ENCODE measurements around the gene CDC42BPG. TPM values are rescaled to one million over a fixed set of nuclear protein-coding genes. Genes with fewer than 3 reads are reported as not detected.
A peak's percentile ranks its signal among the peaks of the same experiment; 100 is the strongest.

The CDC42BPG gene
- total RNA-seq, 1 donor from 2014 or later = not detected

DNA sequence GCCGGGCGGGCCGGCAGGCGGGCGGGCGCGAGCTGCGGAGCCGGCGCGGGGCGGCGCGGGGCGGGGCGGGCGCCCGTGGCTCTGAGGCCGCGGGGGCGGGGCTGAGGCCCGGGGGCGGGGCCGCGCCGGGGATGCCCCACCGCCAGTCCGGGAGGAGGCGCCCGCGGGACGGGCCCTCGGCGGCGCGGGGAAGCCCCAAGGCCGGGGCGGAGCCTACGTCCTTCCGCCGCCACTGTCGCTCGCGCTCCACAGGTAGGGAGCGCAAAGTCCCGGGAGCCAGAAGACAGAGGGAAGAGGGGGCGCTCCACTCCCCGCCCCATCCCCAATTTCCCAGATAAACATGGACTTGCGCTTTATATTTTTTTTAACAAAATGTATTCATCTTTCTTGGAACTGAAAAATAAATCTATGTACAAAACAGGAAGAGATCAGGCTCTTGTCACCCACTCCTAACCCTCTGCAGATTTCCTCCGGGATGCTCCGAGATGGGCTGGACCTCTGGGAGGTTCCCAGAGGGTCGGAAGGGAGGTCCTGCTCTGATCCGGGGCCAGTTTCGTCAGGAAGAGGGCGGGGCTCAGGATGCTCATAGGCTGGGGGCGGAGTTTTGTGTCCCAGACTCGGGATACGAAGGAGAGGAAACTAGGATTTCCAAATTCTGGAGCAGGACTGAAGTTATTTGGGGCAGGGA is 41.2 kb downstream of the CDC42BPG start, which contains the start of gene MAP4K2:
Gene MAP4K2, minus strand, starts transcription at position 57 of the 688 bp plus-strand sequence. CDS start 65 bp downstream, outside the sequence.
- peak within 1 kb of the TSS; percentile 65 to 80 for H3K4me3 ChIP-seq
- H3K36me3 ChIP-seq = peaks cover 8 to 29% of the 10 kb centered on the region in 2 donors
- no peaks in the 10 kb centered on the region for H3K27me3 ChIP-seq
- H3K27ac ChIP-seq = peak within 1 kb of the TSS; percentile 91 to 94
- H3K9me3 ChIP-seq = no peaks in the 10 kb centered on the region
- H3K4me1 ChIP-seq = peaks cover 8 to 18% of the 10 kb centered on the region in 2 donors
- TF ChIP-seq, protein P1, sequence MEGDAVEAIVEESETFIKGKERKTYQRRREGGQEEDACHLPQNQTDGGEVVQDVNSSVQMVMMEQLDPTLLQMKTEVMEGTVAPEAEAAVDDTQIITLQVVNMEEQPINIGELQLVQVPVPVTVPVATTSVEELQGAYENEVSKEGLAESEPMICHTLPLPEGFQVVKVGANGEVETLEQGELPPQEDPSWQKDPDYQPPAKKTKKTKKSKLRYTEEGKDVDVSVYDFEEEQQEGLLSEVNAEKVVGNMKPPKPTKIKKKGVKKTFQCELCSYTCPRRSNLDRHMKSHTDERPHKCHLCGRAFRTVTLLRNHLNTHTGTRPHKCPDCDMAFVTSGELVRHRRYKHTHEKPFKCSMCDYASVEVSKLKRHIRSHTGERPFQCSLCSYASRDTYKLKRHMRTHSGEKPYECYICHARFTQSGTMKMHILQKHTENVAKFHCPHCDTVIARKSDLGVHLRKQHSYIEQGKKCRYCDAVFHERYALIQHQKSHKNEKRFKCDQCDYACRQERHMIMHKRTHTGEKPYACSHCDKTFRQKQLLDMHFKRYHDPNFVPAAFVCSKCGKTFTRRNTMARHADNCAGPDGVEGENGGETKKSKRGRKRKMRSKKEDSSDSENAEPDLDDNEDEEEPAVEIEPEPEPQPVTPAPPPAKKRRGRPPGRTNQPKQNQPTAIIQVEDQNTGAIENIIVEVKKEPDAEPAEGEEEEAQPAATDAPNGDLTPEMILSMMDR (IDR thresholded peaks at IDR 0.05) = peak in 1 of 3 experiments; percentile 15
- intact Hi-C loops (cut with DNase I) = loop anchor here (1.0 to 10.0 kb wide), 3 partner anchors 24 to 281 kb away; partner anchors contain the start of genes CDCA5 and ZFPL1
- peak; percentile 51 to 95 for DNase-seq (ENCODE audit: low spot score in 2 of 2)

DNA sequence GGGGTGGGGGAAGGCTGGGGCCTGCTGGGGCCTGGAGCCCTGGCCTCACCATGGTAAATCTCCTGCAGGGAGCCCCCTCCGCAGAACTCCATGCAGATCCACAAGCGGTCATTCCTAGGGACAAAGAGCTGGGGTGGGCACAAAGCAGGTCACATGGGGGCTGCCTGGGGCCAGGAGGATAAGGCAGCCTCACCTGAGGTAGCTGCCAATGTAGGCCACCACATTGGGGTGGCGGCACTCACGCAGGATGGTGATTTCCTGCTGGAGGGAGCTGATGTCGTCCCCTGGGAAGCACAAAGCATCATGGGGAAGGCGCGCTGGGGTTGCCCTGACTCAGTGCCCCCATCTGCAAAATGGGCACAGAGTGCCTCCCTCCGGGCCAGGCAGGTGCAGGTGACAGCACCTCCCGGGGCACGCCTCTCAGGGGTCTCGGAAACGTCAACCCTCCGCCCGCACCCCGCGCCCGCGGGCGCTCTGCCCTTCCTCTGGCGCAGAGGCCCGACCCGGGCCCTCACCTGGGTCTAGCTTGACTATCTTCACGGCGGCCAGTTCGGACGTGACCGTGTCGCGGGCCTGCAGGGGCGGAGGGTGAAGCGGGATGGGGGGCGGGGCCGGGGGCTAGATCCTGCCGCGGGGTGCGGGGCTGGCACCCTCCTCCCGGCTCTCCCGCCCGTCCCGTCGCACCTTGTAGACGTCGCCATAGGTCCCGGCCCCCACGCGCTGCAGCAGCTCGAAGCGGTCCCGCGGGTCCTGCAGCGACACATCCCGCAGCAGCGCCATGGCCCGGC is 41.9 kb downstream of the CDC42BPG start:
- H3K36me3 ChIP-seq = peaks cover 7 to 28% of the 10 kb centered on the region in 2 donors
- H3K4me1 ChIP-seq = peaks cover 8 to 18% of the 10 kb centered on the region in 2 donors
- DNase-seq (ENCODE audit: low spot score in 2 of 2) = no peak
- peak overlapping the region; percentile 65 to 80 for H3K4me3 ChIP-seq
- intact Hi-C loops (cut with DNase I) = loop anchor here (1.0 to 10.0 kb wide), 3 partner anchors 23 to 282 kb away; partner anchors contain the start of genes CDCA5 and ZFPL1
- H3K27ac ChIP-seq = peak overlapping the region; percentile 73 to 76
- no peaks in the 10 kb centered on the region for H3K9me3 ChIP-seq
- TF ChIP-seq, protein P1 (IDR thresholded peaks at IDR 0.05) = no peak
- no peaks in the 10 kb centered on the region for H3K27me3 ChIP-seq

GRCh38 chr11:64801561-64802369 is 42.7 kb downstream of the CDC42BPG start:
- H3K36me3 ChIP-seq = peaks cover 5 to 28% of the 10 kb centered on the region in 2 donors
- H3K4me1 ChIP-seq = peaks cover 8 to 18% of the 10 kb centered on the region in 2 donors
- TF ChIP-seq, protein P1 (IDR thresholded peaks at IDR 0.05) = no peak
- DNase-seq (ENCODE audit: low spot score in 2 of 2) = no peak
- H3K4me3 ChIP-seq = peak overlapping the region in 1 of 2 donors; percentile 65
- intact Hi-C loops (cut with DNase I) = loop anchor here (2.0 to 10.0 kb wide), 2 partner anchors 59 to 283 kb away; partner anchors contain the start of genes CDCA5 and ZFPL1
- H3K9me3 ChIP-seq = no peaks in the 10 kb centered on the region
- H3K27me3 ChIP-seq = no peaks in the 10 kb centered on the region
- H3K27ac ChIP-seq = peak overlapping the region; percentile 73 to 76

DNA sequence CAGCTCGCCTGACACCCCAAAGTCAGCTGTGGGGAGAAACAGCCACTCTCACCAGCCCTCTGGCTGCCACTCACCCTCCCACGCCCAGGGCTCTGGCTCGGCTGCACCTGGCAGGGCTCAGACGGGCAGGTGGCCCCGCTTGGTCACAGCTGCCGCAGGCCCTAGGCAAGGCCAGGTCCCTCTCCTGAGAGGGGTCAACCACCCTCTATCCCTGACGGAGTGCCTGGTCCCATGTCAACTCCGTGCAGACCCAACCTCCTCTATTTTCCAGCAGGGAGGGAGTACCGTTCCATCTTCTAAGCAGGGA is 43.3 kb downstream of the CDC42BPG start:
- no peaks in the 10 kb centered on the region for H3K27me3 ChIP-seq
- H3K27ac ChIP-seq = peak overlapping the region; percentile 73 to 76
- TF ChIP-seq, protein P1 (IDR thresholded peaks at IDR 0.05) = no peak
- peaks cover 8 to 18% of the 10 kb centered on the region in 2 donors for H3K4me1 ChIP-seq
- peaks cover 11 to 30% of the 10 kb centered on the region in 2 donors for H3K36me3 ChIP-seq
- no peaks in the 10 kb centered on the region for H3K9me3 ChIP-seq
- no peak for DNase-seq (ENCODE audit: low spot score in 2 of 2)
- H3K4me3 ChIP-seq = no peak overlapping the region
- intact Hi-C loops (cut with DNase I) = loop anchor here (10.0 kb wide), 1 partner anchor 284 kb away; the partner anchor contains the start of genes CDCA5 and ZFPL1
